GM19099 (cell line): ENCODE measurements around the gene FAM53B.

Experiments
- POLR2A ChIP-seq: IDR thresholded peaks from 3 replicates; pipeline ENCODE4 v1.6.1; 2011; ENCODE audit warnings: low read depth; ENCODE audit not compliant: insufficient read length; ENCODE audit errors: extremely low read depth

Gene FAM53B

GRCh38 chr10:124708922-124709520 lies 35.2 kb downstream of the FAM53B start:
- TF ChIP-seq POLR2A: no peak

GRCh38 chr10:124708246-124708779 lies 35.9 kb downstream of the FAM53B start:
- TF ChIP-seq POLR2A: no peak

- no peak for TF ChIP-seq POLR2A
Measured at GRCh38 chr10:124707551-124707950, 36.6 kb downstream of the FAM53B start.

- TF ChIP-seq POLR2A: no peak
Measured at GRCh38 chr10:124707144-124707467, 37.1 kb downstream of the FAM53B start.

GRCh38 chr10:124706462-124707143 lies 37.6 kb downstream of the FAM53B start:
- no peak for TF ChIP-seq POLR2A

GRCh38 chr10:124705817-124706461 lies 38.2 kb downstream of the FAM53B start:
- no peak for TF ChIP-seq POLR2A

GRCh38 chr10:124705381-124705740 lies 38.8 kb downstream of the FAM53B start:
- TF ChIP-seq POLR2A: no peak

GRCh38 chr10:124704428-124705380 lies 39.5 kb downstream of the FAM53B start:
- no peak for TF ChIP-seq POLR2A

- TF ChIP-seq POLR2A: no peak
Measured at GRCh38 chr10:124703778-124704427, 40.3 kb downstream of the FAM53B start.

GRCh38 chr10:124703372-124703771 lies 40.8 kb downstream of the FAM53B start:
- TF ChIP-seq POLR2A: no peak

GRCh38 chr10:124701881-124702656 lies 42.1 kb downstream of the FAM53B start:
- TF ChIP-seq POLR2A: no peak

GRCh38 chr10:124701435-124701834 lies 42.7 kb downstream of the FAM53B start:
- TF ChIP-seq POLR2A: no peak

- no peak for TF ChIP-seq POLR2A
Measured at GRCh38 chr10:124701038-124701365, 43.2 kb downstream of the FAM53B start.

GRCh38 chr10:124700293-124701037 lies 43.7 kb downstream of the FAM53B start:
- TF ChIP-seq POLR2A: no peak
